Subcutaneous adipose tissue (tissue), 4 donors: ENCODE measurements around the gene GLIPR2. TPM values are rescaled to one million over a fixed set of nuclear protein-coding genes. Genes with fewer than 3 reads are reported as not detected.

ENCODE experiments used
- total RNA-seq, 4 donors: library from RNA; depleted of rRNA; stranded (reverse); fragments of >200 nt; gene quantifications; one replicate each; pipeline ENCODE4 v1.1.0, GENCODE V29; 2016
- TF ChIP-seq, protein P1 (sequence below): fragments of 450-650 bp; IDR thresholded peaks from one replicate; pipeline ENCODE4 v1.5.1; 2016; ENCODE audit warnings: low read depth, mild to moderate bottlenecking, control low read depth, antibody characterized with exemption, moderate library complexity

The GLIPR2 gene, protein sequence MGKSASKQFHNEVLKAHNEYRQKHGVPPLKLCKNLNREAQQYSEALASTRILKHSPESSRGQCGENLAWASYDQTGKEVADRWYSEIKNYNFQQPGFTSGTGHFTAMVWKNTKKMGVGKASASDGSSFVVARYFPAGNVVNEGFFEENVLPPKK
- 10 to 100 TPM; 15.5 to 86.4 (median 40.7) TPM for total RNA-seq

DNA sequence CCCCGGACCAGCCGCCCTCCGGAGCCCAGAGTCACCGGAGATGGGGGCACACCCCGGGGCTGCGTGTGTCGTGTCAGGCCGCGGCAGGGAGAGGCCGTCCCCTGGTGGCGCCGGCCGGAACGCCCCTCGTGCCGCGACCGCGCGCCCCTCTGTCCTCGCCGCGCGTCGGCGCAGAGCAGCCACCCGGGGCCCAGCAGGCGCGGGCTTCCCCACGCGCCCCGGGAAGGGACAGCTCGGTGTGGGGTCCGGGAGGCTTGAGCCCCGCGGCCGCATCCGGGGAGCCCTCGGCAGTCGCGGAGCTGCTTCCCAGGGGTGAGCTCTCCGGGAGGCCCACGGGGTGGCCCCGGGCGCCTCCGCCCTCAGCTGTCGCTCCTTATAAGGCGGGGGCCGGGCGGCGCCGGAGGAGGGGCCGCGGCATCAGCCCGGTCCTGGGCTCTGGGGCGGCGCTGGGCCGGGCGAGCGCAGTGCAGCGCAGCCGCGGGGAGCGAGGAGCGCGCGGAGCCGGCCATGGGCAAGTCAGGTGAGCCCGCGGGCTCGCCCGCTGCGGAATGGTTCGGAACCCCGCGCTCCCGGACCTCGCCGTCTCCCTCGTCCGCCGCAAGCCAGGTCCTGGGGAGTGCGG, at the start of gene GLIPR2:
TSS of gene GLIPR2 (plus strand) at position 462 of the 622 bp plus-strand sequence. CDS start at position 508, 46 bp downstream.
- TF ChIP-seq, protein P1, sequence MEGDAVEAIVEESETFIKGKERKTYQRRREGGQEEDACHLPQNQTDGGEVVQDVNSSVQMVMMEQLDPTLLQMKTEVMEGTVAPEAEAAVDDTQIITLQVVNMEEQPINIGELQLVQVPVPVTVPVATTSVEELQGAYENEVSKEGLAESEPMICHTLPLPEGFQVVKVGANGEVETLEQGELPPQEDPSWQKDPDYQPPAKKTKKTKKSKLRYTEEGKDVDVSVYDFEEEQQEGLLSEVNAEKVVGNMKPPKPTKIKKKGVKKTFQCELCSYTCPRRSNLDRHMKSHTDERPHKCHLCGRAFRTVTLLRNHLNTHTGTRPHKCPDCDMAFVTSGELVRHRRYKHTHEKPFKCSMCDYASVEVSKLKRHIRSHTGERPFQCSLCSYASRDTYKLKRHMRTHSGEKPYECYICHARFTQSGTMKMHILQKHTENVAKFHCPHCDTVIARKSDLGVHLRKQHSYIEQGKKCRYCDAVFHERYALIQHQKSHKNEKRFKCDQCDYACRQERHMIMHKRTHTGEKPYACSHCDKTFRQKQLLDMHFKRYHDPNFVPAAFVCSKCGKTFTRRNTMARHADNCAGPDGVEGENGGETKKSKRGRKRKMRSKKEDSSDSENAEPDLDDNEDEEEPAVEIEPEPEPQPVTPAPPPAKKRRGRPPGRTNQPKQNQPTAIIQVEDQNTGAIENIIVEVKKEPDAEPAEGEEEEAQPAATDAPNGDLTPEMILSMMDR = no peak

DNA sequence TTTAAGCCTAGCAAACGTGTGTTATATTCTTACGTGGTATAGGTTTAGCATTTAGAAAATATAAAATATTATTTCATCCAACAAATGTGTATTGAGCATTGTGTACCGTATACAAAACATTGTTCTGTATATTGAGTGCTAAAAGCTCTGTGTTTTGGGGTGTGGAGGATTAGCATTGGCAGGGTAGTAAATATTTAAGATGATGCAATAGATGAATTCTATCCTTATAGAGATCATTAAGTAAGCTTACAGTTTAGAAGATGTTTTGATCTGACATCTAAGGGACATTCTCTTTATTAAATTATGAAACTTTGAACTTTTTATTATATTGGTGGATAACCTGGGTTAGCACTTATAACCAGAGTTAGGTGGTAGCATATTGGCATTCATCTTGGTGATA, 48.5 kb upstream of the GLIPR2 start:
- TF ChIP-seq, protein P1 = no peak

DNA sequence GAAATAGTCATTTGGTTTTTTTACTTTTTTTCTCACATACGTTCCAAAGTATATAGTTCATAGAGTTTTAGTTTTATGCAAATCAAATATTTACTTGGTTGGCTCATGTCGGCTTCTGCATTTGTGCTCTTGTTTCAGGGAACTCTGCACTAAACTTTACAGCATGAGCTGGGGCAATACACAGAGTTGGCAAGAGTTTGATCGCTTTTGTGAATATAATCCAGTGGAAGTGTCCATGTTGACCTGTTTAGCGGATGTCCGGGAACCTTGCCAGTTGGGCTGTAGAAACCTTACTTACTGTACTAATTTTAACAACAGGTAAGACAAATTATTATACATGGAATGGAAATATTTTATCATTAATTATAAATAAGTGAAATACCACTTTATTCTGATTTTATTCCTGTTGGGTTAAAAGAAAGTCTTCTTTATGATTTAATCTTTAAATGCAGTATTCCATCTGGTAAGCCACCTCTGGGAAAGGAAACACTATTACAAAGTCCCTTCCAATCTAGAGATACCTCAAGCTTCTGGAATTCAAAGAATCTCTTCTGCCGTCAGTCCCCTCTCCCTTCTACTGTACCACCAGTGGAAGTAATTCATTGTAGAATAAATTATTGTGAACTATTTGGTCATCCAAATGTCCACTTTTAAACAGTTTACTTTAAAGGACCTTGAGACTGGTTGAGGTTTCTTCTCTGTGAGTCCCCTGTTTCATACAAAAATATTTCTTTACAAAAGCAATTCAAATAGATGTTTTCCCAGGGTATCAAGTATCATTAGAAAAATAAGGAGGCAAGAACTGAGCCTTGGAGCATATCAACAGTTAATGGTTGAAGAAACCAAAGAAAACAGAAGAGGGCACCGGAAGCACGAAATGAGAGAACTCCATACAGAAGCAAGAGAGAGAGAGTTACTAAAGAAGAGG, 45.2 kb upstream of the GLIPR2 start:
- TF ChIP-seq, protein P1 = no peak

DNA sequence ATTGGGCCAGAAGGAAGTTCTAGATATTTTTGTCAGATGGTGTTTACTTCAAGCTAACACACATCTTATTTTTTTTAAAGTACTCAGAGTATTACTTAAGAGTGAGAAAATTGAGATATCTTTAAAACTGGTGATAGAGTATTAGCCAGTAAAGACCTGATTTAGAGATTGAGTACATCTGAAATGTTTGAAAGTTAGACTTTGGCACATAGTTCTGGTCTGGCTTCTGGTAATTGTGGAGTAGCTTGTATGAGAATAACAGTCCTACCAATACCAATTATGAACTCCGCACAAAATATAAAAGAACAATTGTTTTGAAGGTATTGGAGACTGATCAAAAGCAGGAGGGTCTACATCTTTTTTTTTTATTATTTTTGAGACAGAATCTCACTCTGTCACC, 44.5 kb upstream of the GLIPR2 start:
- TF ChIP-seq, protein P1 = no peak

DNA sequence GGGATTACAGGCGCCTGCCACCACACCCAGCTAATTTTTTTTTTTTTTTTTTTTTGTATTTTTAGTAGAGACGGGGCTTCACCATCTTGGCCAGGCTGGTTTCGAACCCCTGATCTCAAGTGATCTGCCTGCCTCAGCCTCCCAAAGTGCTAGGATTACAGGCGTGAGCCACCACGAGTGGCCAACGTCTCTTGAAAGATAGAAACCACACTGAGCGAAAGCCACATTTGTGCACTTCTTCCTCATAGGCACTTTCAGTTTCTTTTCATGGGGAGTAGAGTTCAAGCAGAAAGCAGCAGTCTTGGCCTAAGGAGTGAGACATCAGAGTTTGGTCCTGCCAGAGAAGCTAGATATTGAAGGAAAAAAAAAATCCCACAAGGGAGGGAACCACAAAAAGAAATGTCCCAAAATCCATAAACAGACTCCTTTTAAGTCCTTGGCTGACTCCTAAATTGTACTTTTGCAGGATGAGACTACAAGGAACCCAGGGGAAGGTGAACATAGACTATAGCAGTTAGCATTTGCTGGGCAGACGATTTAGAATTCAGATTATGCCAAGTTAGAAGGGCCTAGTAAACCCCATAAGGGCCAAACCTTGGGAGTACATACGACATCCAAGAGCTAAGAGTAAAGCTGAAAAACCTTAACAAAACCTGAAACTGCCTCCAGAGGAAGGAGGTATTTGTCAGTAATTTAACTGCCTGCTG, 43.9 kb upstream of the GLIPR2 start:
- TF ChIP-seq, protein P1 = no peak

DNA sequence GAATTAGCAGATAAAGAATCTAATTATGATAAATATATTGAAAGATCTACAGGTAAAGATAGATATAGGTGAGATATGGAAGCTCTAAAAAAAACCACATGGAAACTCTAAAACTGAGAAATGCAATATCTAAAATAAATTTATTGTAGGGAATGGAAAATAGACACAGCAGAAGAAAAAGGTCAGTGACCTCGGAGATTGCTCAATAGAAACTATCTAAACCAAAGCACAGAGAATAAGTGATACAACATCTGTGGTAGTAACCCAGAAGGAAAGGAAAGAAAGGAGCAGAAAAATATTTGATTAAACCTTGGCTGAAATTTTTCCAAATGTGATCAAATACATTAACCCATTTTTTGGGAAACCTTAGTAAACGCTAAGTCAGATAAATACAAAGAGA, 43.1 kb upstream of the GLIPR2 start:
- TF ChIP-seq, protein P1 = no peak

DNA sequence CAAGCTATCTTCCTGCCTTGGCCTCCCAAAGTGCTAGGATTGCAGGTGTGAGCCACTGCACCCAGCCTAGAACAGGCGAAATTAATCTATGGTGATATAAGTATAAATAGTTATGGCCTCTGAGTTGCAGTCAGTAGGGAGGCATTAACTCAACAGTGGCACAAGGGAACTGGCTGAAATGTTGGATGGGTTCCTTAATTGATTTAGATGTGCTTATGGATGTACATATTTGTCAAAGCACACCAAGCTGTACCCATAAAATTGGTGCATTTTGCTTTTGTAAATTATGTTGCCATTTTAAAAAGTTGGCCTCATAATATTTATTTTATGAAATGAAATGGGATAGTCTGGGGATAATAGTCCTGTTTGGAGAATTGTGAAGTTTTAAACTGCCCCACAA, 36.8 kb upstream of the GLIPR2 start:
- TF ChIP-seq, protein P1 = no peak
